K562 (cell line): ENCODE data around the gene SLC5A6. TPM values are rescaled to one million over a fixed set of nuclear protein-coding genes. Genes with fewer than 3 reads are reported as not detected.

Source experiments
- ATAC-seq: fragments of 200-7000 bp; cut with Tn5 transposase; 3 replicates; pipeline ENCODE4 v1.9.1; 2020; ENCODE audit warnings: moderate library complexity
- BruUV-seq: library from RNA; stranded (reverse); fragments of 400-500 nt; replicated peaks from 2 replicates; lab custom pipeline; 2021; lab: Mats Ljungman, UMichigan
- CTCF ChIA-PET: fragments of 300-600 bp; formaldehyde crosslinking; extraction: SDS; loops from one replicate; lab custom pipeline; 2021; ENCODE audit warnings: low intra/inter-chr PET ratio; lab: Yijun Ruan, JAX
- POLR2A ChIA-PET: fragments of 300-600, 350-650 bp; sonication (Branson Sonifier 250); formaldehyde crosslinking; extraction: SDS; loops from one replicate; lab custom pipeline; 2021; ENCODE audit warnings: antibody characterized with exemption, inconsistent platforms; lab: Yijun Ruan, JAX
- DNase-seq, 4 experiments: peaks; one replicate each; pipeline versions ENCODE4 v3.0.0 to v3.0.0-alpha.2; 2011 to 2018; ENCODE audit warnings: low spot score in 3 of 4, mixed read lengths in 3 of 4; ENCODE audit errors: extremely low read depth in 1 of 4
- FAIRE-seq: peaks from 2 replicates; lab custom pipeline; 2011; peaks lifted over from hg19 to GRCh38; lab: Jason Lieb, UNC
- H2AFZ ChIP-seq: 2 replicates; pipeline ENCODE4 v1.6.0; 2011; ENCODE audit warnings: low read depth, low read length, control low read depth, inconsistent platforms
- H3K27ac ChIP-seq: fragments of 200-600 bp; 3 replicates; pipeline ENCODE4 v1.8.0; 2011; ENCODE audit warnings: low read depth, mild to moderate bottlenecking, control low read depth, inconsistent platforms, low read length, moderate library complexity, mixed read lengths; ENCODE audit errors: extremely low read depth
- H3K27me3 ChIP-seq, 2 experiments: fragments of 300-600 bp in 1 of 2; 2 replicates in 1 of 2; 3 replicates in 1 of 2; pipeline versions ENCODE4 v1.6.0 to v1.8.0; 2011; ENCODE audit warnings: inconsistent platforms in 2 of 2, low read length in 2 of 2, mild to moderate bottlenecking in 1 of 2, mixed read lengths in 1 of 2, moderate library complexity in 1 of 2; ENCODE audit not compliant: control insufficient read depth in 2 of 2, insufficient read depth in 2 of 2
- H3K36me3 ChIP-seq: fragments of 300-600 bp; 3 replicates; pipeline ENCODE4 v1.8.0; 2011; ENCODE audit warnings: mild to moderate bottlenecking, low read length, inconsistent platforms; ENCODE audit not compliant: control insufficient read depth, insufficient read depth
- H3K4me1 ChIP-seq, 2 experiments: fragments of 200-600 bp in 1 of 2; replicated peaks in 1 of 2; 2 replicates in 1 of 2; 3 replicates in 1 of 2; pipeline versions ENCODE4 v1.5.1 to v1.8.0; 2011; ENCODE audit warnings: inconsistent platforms in 2 of 2, low read length in 2 of 2, mild to moderate bottlenecking in 1 of 2, mixed read lengths in 1 of 2, moderate library complexity in 1 of 2; ENCODE audit not compliant: control insufficient read depth in 2 of 2, insufficient read depth in 2 of 2
- H3K4me2 ChIP-seq: 2 replicates; pipeline ENCODE4 v1.6.1; 2011; ENCODE audit warnings: low read length, control low read depth, inconsistent platforms, mixed read lengths; ENCODE audit not compliant: insufficient read depth
- H3K4me3 ChIP-seq: fragments of 200-600 bp; sonication (generic), shearing (Covaris generic); 2 replicates; pipeline ENCODE4 v1.5.1; 2016; ENCODE audit warnings: control low read depth, inconsistent platforms
- H3K79me2 ChIP-seq: fragments of 200-600 bp; 3 replicates; pipeline ENCODE4 v1.8.0; 2011; ENCODE audit warnings: low read length, inconsistent platforms; ENCODE audit not compliant: control insufficient read depth, insufficient read depth
- H3K9ac ChIP-seq, 2 experiments: 2 replicates each; pipeline versions ENCODE4 v1.6.0 to v1.6.1; 2011; ENCODE audit warnings: low read depth in 2 of 2, low read length in 2 of 2, control low read depth in 1 of 2, inconsistent platforms in 1 of 2, mild to moderate bottlenecking in 1 of 2, mixed read lengths in 1 of 2; ENCODE audit not compliant: insufficient read depth in 1 of 2
- H3K9me1 ChIP-seq: one replicate; pipeline ENCODE4 v1.6.0; 2011; ENCODE audit warnings: inconsistent platforms, mild to moderate bottlenecking, low read length, moderate library complexity; ENCODE audit not compliant: control insufficient read depth, insufficient read depth
- H3K9me3 ChIP-seq: replicated peaks from 2 replicates; pipeline ENCODE4 v1.5.1; 2011; ENCODE audit warnings: low read depth, low read length, inconsistent platforms; ENCODE audit not compliant: control insufficient read depth, insufficient read depth
- H4K20me1 ChIP-seq: replicated peaks from 2 replicates; pipeline ENCODE4 v1.6.1; 2011; ENCODE audit warnings: low read length, inconsistent platforms, mixed read lengths; ENCODE audit not compliant: control insufficient read depth, insufficient read depth
- ADNP ChIP-seq: fragments of 200-800 bp; sonication (Bioruptor generic); IDR thresholded peaks from 2 replicates; pipeline ENCODE4 v1.6.1; 2016; ENCODE audit warnings: missing genetic modification characterization, missing compliant biosample characterization
- ATF2 ChIP-seq: sonication (generic); formaldehyde crosslinking; IDR thresholded peaks from 2 replicates; pipeline ENCODE4 v1.8.1; 2022; ENCODE audit warnings: missing genetic modification reagents
- E2F3 ChIP-seq: fragments of 250-450 bp; sonication (Bioruptor Pico); IDR thresholded peaks from 2 replicates; pipeline ENCODE4 v1.4.0; 2020; ENCODE audit warnings: mild to moderate bottlenecking
- EP300 ChIP-seq: IDR thresholded peaks from 2 replicates; pipeline ENCODE4 v1.6.1; 2012; ENCODE audit warnings: low read length, improper control_type of control experiment
- SOX6 ChIP-seq: fragments of 450-650 bp; IDR thresholded peaks from 2 replicates; pipeline ENCODE4 v1.6.1; 2014; ENCODE audit warnings: mild to moderate bottlenecking
- USF1 ChIP-seq: sonication (generic); formaldehyde crosslinking; IDR thresholded peaks from 2 replicates; pipeline ENCODE4 v1.9.0; 2022; ENCODE audit warnings: mild to moderate bottlenecking, missing genetic modification reagents
- ZKSCAN1 ChIP-seq: fragments of 150-350 bp; IDR thresholded peaks from 2 replicates; pipeline ENCODE4 v1.6.1; 2016; ENCODE audit warnings: low read depth, low read length
- ZNF592 ChIP-seq: fragments of 450-650 bp; IDR thresholded peaks from 2 replicates; pipeline ENCODE4 v1.6.1; 2017; ENCODE audit warnings: antibody characterized with exemption, mild to moderate bottlenecking
- ZNF717 ChIP-seq: fragments of 250-450 bp; sonication (Bioruptor Pico); IDR thresholded peaks from 2 replicates; pipeline ENCODE4 v1.5.0; 2021
- WGBS: fragments of 100-300 bp; shearing (Covaris generic); methylation state at CpG from one replicate; pipeline ENCODE4 v1.1.6; 2016; ENCODE audit warnings: low coverage, mixed read lengths; ENCODE audit not compliant: insufficient coverage; ENCODE audit errors: missing lambda C conversion rate; 5-methylcytosine and 5-hydroxymethylcytosine counted together
- in situ Hi-C: fragments of 300-500 bp; cut with MboI; formaldehyde crosslinking; loops from 4 replicates; pipeline ENCODE4 v1.15.0; 2018; ENCODE audit warnings: inconsistent platforms, mixed read lengths
- intact Hi-C: fragments of 100-400 bp; cut with micrococcal nuclease; formaldehyde crosslinking; loops from 2 replicates; pipeline ENCODE4 v1.14.2; 2022
- polyA plus RNA-seq, 8 experiments: library from polyadenylated mRNA; depleted of rRNA in 4 of 8; stranded (reverse) in 5 of 8; unstranded in 3 of 8; fragments of >200 nt; fragmentation: Nextera tagmentation in 2 of 8; fragmentation: Illumina TruSeq in 1 of 8; extraction: Ambion mirVana in 2 of 8; extraction: Trizol in 1 of 8; gene quantifications; 2 replicates each; pipeline versions ENCODE4 v1.2.1 to v1.2.3, GENCODE V29; 2011 to 2014; ENCODE audit warnings: inconsistent platforms in 1 of 8, missing spikeins in 1 of 8
- total RNA-seq, 7 experiments: library from RNA; depleted of rRNA in 6 of 7; stranded (reverse); fragments of >200 nt in 6 of 7; fragmentation: Illumina TruSeq in 2 of 7; extraction: Trizol in 2 of 7; gene quantifications; 2 replicates each; pipeline versions ENCODE4 v1.2.1 to v1.2.3, GENCODE V29; 2011 to 2021; ENCODE audit warnings: low replicate concordance in 1 of 7

Gene SLC5A6
- total and polyA plus RNA-seq, 9 of the 15 experiments (the other 6 are each of a cell fraction or from before 2014, with no cell fraction given): 32.6 to 137 (median 107) TPM

GRCh38 chr2:27159271-27159670 lies 52.8 kb downstream of the SLC5A6 start:
- ChIA-PET POLR2A (interaction anchor here (0.6 to 1.6 kb wide), 2 partner anchors 41 to 120 kb away, joined by 3 to 5 read pairs; no protein-coding TSS in a partner anchor), CTCF (no interaction called here)
- Histone ChIP-seq H3K27ac (no peak overlapping the region), H3K79me2 (no peaks in the 10 kb centered on the region), H3K36me3 (no peaks in the 10 kb centered on the region), H4K20me1 (no peaks in the 10 kb centered on the region), H3K9ac (0 out of 4 replicates have a peak overlapping the region, but pooled peaks of 1 of the 2 experiments have one; percentile 45), H3K9me3 (no peaks in the 10 kb centered on the region), H2AFZ (0 out of 2 replicates have a peak overlapping the region, but pooled peaks have one; percentile 28), H3K27me3 (no peaks in the 10 kb centered on the region), H3K9me1 (no peaks in the 10 kb centered on the region), H3K4me2 (no peak overlapping the region), H3K4me3 (no peak overlapping the region), H3K4me1 (peaks cover 0 to 13% of the 10 kb centered on the region in 2 experiments; a peak in 3 of 5 replicates)
- no TSS peak for BruUV-seq
- WGBS: 25% methylated on average over 5 of the region's 6 CpGs
- ATAC-seq: peak; percentile 12; the same call in 2 of the 3 replicates
- in situ Hi-C loops (no loop called here), intact Hi-C loops (no loop called here)
- no peak for TF ChIP-seq EP300
- no peak for TF ChIP-seq ADNP (tag)
- no peak for TF ChIP-seq ZKSCAN1
- TF ChIP-seq ATF2 (CRISPR knock-in tag): no peak
- TF ChIP-seq ZNF592: no peak
- no peak for TF ChIP-seq SOX6
- TF ChIP-seq E2F3 (CRISPR knock-in tag): no peak
- TF ChIP-seq ZNF717 (CRISPR knock-in tag): no peak
- TF ChIP-seq USF1: no peak
- DNase-seq: no peak
- FAIRE-seq: no peak
